Spinal cord (tissue), 10 donors: ENCODE results near the gene B9D1. TPM values are rescaled to one million over a fixed set of nuclear protein-coding genes. Genes with fewer than 3 reads are reported as not detected.
"Not testable (repeated sequence)": the region's sequence is repeated elsewhere in the genome, so short reads cannot be mapped to it uniquely, and the experiment has no call there.

Source experiments
- DNase-seq, 6 donors: peaks; one replicate each; pipeline versions ENCODE4 v3.0.0 to v3.0.0-alpha.2; 2013 to 2015; ENCODE audit warnings: low spot score in 6 of 6, low read depth in 4 of 6
- H3K27ac ChIP-seq: one replicate; pipeline ENCODE4 v1.5.1; 2013; ENCODE audit warnings: low read depth, low read length, control low read depth
- H3K27me3 ChIP-seq: one replicate; pipeline ENCODE4 v1.6.1; 2013; ENCODE audit warnings: low read length; ENCODE audit not compliant: control insufficient read depth, insufficient read depth
- H3K36me3 ChIP-seq: one replicate; pipeline ENCODE4 v1.6.1; 2013; ENCODE audit warnings: low read length; ENCODE audit not compliant: control insufficient read depth, insufficient read depth
- H3K4me1 ChIP-seq: one replicate; pipeline ENCODE4 v1.6.1; 2013; ENCODE audit warnings: low read length; ENCODE audit not compliant: control insufficient read depth, insufficient read depth
- H3K4me3 ChIP-seq: one replicate; pipeline ENCODE4 v1.5.1; 2013; ENCODE audit warnings: low read depth, low read length, control low read depth
- H3K9me3 ChIP-seq: one replicate; pipeline ENCODE4 v1.6.1; 2013; ENCODE audit warnings: low read length; ENCODE audit not compliant: control insufficient read depth, insufficient read depth
- WGBS: methylation state at CpG from one replicate; pipeline ENCODE4 v1.1.5; 2013; ENCODE audit warnings: missing lambda C conversion rate; ENCODE audit not compliant: insufficient coverage; 5-methylcytosine and 5-hydroxymethylcytosine counted together
- polyA plus RNA-seq, 2 donors: library from polyadenylated mRNA; unstranded; fragments of 120-200 nt; gene quantifications; one replicate each; pipeline ENCODE4 v1.2.1, GENCODE V29; 2013; ENCODE audit not compliant: insufficient read length in 2 of 2
- total RNA-seq, 2 donors: library from RNA; depleted of rRNA in 1 of 2; stranded (reverse); fragments of 120-200 nt in 1 of 2; fragments of >200 nt in 1 of 2; gene quantifications; one replicate each; pipeline versions ENCODE4 v1.2.3 to v1.2.4, GENCODE V29; 2013 to 2014
- donor health status: healthy.

Gene B9D1
- total and polyA plus RNA-seq, 4 donors: 16.8 to 37.9 (median 31.7) TPM

GRCh38 chr17:19361944-19362276 is 613 bp downstream of the B9D1 start:
- Histone ChIP-seq H3K4me3 (peak overlapping the region; percentile 93), H3K9me3 (no peaks in the 10 kb centered on the region), H3K36me3 (peaks cover 37% of the 10 kb centered on the region), H3K27me3 (no peaks in the 10 kb centered on the region), H3K4me1 (peaks cover 33% of the 10 kb centered on the region), H3K27ac (peak overlapping the region; percentile 92)
- 15% methylated on average over 13 of the region's 16 CpGs for WGBS
- no peak for DNase-seq

GRCh38 chr17:19361326-19361725 is 1.2 kb downstream of the B9D1 start:
- Histone ChIP-seq H3K27me3 (no peaks in the 10 kb centered on the region), H3K4me1 (peaks cover 33% of the 10 kb centered on the region), H3K4me3 (peak overlapping the region; percentile 93), H3K36me3 (peaks cover 39% of the 10 kb centered on the region), H3K9me3 (no peaks in the 10 kb centered on the region), H3K27ac (no peak overlapping the region)
- WGBS: 86% methylated on average over 3 of the region's 6 CpGs
- DNase-seq: no peak

DNA sequence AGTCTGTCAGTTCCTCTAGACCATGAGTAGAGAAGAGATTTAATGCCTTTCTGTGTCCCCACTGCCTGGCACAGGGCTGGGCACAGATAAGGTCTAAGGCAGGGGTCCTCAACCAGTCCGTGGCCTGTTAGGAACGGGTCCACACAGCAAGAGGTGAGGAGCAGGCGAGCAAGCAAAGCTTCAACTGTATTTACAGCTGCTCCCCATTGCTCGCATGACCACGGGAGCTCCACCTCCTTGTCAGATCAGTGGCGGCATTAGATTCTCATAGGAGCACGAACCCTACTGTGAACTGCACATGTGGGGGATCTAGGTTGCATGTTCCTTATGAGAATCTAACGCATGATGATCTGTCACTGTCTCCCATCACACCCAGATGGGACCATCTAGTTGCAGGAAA is 1.8 kb downstream of the B9D1 start:
- no peak for DNase-seq
- Histone ChIP-seq H3K4me3 (no peak overlapping the region), H3K27me3 (no peaks in the 10 kb centered on the region), H3K4me1 (peaks cover 33% of the 10 kb centered on the region), H3K36me3 (peaks cover 39% of the 10 kb centered on the region), H3K27ac (no peak overlapping the region), H3K9me3 (no peaks in the 10 kb centered on the region)
- WGBS: 93% methylated on average over 4 of the region's 8 CpGs

DNA sequence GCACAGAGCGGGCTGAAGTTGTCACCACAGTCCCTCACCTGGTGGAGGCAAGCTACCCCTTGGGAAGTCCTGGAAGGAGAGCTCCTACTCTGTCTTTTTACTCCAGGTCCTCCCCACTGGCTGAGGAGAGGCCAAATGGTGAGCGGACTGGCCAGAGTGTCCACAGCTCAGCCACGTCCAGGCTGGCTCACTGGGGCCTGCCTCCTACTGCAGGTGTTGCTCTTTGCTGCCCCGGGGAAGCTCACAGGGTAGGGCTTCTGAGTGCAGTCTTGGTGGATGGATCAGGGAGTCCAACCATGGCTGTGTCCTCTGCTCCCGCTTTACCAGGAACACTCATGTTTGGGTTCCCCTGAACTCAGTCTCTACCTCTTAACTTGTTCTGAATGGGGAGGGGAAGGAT is 2.7 kb downstream of the B9D1 start:
- Histone ChIP-seq H3K27ac (no peak overlapping the region), H3K4me1 (peaks cover 29% of the 10 kb centered on the region), H3K36me3 (peaks cover 33% of the 10 kb centered on the region), H3K9me3 (no peaks in the 10 kb centered on the region), H3K4me3 (no peak overlapping the region), H3K27me3 (no peaks in the 10 kb centered on the region)
- WGBS: 90% methylated on average over 4 of the region's 5 CpGs
- DNase-seq: no peak

DNA sequence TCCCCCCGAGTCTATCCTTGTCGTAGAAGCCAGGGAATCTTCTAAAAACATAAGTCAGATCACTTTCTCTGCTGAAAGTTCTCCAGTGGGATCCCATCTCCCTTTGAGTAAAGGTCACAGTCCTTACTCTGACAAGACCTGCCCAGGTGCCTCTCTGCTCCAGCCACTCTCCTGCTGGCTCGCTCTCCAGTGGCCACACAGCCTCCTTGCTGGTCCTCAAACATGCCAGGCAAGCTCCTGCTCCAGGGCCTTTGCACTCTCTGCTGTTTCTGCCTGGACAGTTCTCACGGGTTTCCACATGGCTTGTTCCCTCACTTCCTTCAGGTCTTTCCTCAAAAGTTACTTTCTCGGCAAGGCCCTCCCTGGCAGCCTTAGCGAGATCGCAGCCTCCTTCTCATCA is 3.4 kb downstream of the B9D1 start:
- H3K4me1 ChIP-seq: peaks cover 22% of the 10 kb centered on the region
- no peaks in the 10 kb centered on the region for H3K27me3 ChIP-seq
- WGBS: 87% methylated on average over 7 of the region's 7 CpGs
- no peak for DNase-seq
- no peak overlapping the region for H3K4me3 ChIP-seq
- H3K27ac ChIP-seq: no peak overlapping the region
- H3K36me3 ChIP-seq: peaks cover 30% of the 10 kb centered on the region
- H3K9me3 ChIP-seq: no peaks in the 10 kb centered on the region

DNA sequence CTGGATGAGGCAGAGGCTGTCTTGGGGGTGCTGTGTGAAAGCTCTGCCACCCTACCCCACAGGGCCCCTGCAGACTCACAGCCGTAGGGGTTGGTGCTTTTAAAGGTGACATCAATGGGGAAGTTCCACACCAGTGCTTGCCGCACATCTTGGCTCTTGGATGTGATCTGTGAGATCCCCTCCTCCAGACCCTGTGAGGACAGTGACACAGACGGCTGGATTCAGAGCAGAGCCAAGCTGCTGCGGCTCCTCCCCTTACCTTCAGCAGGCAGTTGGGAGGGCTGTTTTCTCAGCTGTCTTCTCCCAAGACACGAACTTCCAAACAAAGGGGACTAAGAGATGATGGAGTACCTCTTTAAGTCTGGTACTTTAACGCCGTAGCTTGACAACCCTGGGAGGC is 4.8 kb downstream of the B9D1 start:
- DNase-seq: no peak
- Histone ChIP-seq H3K4me3 (no peak overlapping the region), H3K27me3 (no peaks in the 10 kb centered on the region), H3K9me3 (no peaks in the 10 kb centered on the region), H3K4me1 (peaks cover 11% of the 10 kb centered on the region), H3K27ac (no peak overlapping the region), H3K36me3 (peaks cover 34% of the 10 kb centered on the region)
- WGBS: 78% methylated on average over 4 of the region's 7 CpGs

DNA sequence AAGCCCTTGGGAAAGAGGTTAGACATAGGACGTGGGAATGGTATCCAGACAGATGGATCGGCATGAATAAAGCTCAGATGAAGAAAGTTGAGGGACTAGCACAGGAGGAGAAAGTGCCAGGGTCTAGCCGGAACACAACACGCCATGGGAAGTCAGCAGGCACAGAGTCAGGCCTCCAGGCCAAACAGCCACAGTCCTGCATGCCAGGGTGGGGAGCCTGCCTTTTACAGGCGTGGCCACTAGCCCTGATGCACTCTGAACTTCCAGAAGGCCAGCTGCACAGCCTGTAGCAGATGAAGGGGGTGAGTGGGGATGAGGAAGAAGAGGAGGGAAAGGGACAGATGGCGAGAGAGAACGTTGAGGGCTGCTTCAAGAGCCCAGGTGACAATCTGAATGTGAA is 5.2 kb downstream of the B9D1 start:
- Histone ChIP-seq H3K27me3 (no peaks in the 10 kb centered on the region), H3K27ac (no peak overlapping the region), H3K4me3 (no peak overlapping the region), H3K4me1 (peaks cover 11% of the 10 kb centered on the region), H3K9me3 (no peaks in the 10 kb centered on the region), H3K36me3 (peaks cover 34% of the 10 kb centered on the region)
- DNase-seq: no peak
- 92% methylated on average over 7 of the region's 7 CpGs for WGBS

- DNase-seq: no peak
- Histone ChIP-seq H3K4me1 (no peaks in the 10 kb centered on the region), H3K36me3 (peaks cover 33% of the 10 kb centered on the region), H3K4me3 (no peak overlapping the region), H3K27me3 (no peaks in the 10 kb centered on the region), H3K27ac (no peak overlapping the region), H3K9me3 (no peaks in the 10 kb centered on the region)
- WGBS: 78% methylated on average over 4 of the region's 6 CpGs
Measured at GRCh38 chr17:19354748-19355147, 7.8 kb downstream of the B9D1 start.

DNA sequence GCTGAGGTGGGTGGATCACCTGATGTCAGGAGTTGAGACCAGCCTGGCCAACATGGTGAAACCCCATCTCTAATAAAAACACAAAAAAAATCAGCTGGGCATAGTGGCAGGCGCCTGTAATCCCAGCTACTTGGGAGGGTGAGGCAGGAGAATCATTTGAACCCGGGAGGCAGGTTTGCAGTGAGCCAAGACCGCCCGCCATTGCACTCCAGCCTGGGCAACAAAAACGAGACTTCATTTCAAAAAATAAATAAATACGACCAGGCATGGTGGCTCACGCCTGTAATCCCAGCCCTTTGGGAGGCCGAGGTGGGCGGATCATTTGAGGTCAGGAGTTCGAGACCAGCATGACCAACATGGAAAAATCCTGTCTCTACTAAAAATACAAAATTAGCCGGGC is 9.1 kb downstream of the B9D1 start:
- not testable (repeated sequence) for H3K4me1 ChIP-seq, H3K4me3 ChIP-seq, H3K27ac ChIP-seq, H3K27me3 ChIP-seq, DNase-seq, H3K9me3 ChIP-seq
- WGBS: 95% methylated on average over 7 of the region's 11 CpGs
- peaks cover 24% of the 10 kb centered on the region for H3K36me3 ChIP-seq

DNA sequence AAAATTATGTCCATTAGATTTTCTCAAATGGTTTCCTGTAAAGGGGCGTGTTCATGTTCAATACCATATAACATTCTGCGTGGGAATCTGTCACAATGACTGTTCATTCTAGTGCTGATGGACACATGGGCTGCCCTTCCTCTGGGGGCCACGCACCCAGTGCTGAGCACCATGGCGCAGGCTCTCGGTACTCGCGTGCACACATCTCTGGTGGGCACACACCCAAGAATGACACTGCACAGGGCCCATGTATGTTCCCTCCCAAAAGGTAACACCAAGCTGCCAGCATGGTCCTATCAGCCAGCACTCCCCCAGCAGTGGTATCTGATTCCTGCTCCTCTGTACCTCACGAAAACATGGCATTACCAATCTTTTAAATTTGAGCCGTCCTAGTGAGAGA is 13.7 kb downstream of the B9D1 start:
- H3K36me3 ChIP-seq: peaks cover 43% of the 10 kb centered on the region
- no peaks in the 10 kb centered on the region for H3K9me3 ChIP-seq
- peaks cover 26% of the 10 kb centered on the region for H3K4me1 ChIP-seq
- DNase-seq: no peak
- H3K27me3 ChIP-seq: no peaks in the 10 kb centered on the region
- 98% methylated on average over 7 of the region's 9 CpGs for WGBS
- no peak overlapping the region for H3K27ac ChIP-seq
- H3K4me3 ChIP-seq: no peak overlapping the region
